DND-41 (cell line): ENCODE results near the gene PPP1R18.

ENCODE experiments used
- EZH2 ChIP-seq: IDR thresholded peaks from 3 replicates; pipeline ENCODE4 v1.6.1; 2012; ENCODE audit warnings: borderline replicate concordance, low read depth, mild to moderate bottlenecking, moderate library complexity, low read length, inconsistent platforms; ENCODE audit not compliant: severe bottlenecking
- TF ChIP-seq, protein P1 (sequence below): IDR thresholded peaks from 2 replicates; pipeline ENCODE4 v1.5.1; 2012; ENCODE audit warnings: borderline replicate concordance, low read length, moderate library complexity, mild to moderate bottlenecking; ENCODE audit not compliant: poor library complexity, severe bottlenecking; ENCODE audit errors: extremely low read depth

GRCh38 chr6:30635834-30636233 is 50.6 kb downstream of the PPP1R18 start:
- TF ChIP-seq EZH2, result no peak
- TF ChIP-seq, protein P1, sequence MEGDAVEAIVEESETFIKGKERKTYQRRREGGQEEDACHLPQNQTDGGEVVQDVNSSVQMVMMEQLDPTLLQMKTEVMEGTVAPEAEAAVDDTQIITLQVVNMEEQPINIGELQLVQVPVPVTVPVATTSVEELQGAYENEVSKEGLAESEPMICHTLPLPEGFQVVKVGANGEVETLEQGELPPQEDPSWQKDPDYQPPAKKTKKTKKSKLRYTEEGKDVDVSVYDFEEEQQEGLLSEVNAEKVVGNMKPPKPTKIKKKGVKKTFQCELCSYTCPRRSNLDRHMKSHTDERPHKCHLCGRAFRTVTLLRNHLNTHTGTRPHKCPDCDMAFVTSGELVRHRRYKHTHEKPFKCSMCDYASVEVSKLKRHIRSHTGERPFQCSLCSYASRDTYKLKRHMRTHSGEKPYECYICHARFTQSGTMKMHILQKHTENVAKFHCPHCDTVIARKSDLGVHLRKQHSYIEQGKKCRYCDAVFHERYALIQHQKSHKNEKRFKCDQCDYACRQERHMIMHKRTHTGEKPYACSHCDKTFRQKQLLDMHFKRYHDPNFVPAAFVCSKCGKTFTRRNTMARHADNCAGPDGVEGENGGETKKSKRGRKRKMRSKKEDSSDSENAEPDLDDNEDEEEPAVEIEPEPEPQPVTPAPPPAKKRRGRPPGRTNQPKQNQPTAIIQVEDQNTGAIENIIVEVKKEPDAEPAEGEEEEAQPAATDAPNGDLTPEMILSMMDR, result no peak
